Endothelial cell of umbilical vein (primary cell): Measurements from ENCODE around the gene HLA-DMA. TPM values are rescaled to one million over a fixed set of nuclear protein-coding genes. Genes with fewer than 3 reads are reported as not detected.
A peak's percentile ranks its signal among the peaks of the same experiment; 100 is the strongest.

Source experiments
- BruUV-seq: library from RNA; stranded (reverse); fragments of 400-500 nt; replicated peaks from 2 replicates; lab custom pipeline; 2021; lab: Mats Ljungman, UMichigan
- CTCF ChIA-PET: fragments of 300-600, 350-600 bp; sonication (Branson Sonifier 250); formaldehyde crosslinking; loops from one replicate; lab custom pipeline; 2021; ENCODE audit warnings: antibody characterized with exemption, inconsistent platforms; lab: Charles Lee
- POLR2A ChIA-PET: fragments of 300-600, 350-600 bp; sonication (Branson Sonifier 250); formaldehyde crosslinking; loops from one replicate; lab custom pipeline; 2021; ENCODE audit warnings: antibody characterized with exemption, inconsistent platforms; lab: Charles Lee
- DNase-seq: peaks from one replicate; pipeline ENCODE4 v3.0.0-alpha.2; 2011; ENCODE audit warnings: low read depth, low spot score
- FAIRE-seq: peaks from 2 replicates; lab custom pipeline; 2011; peaks lifted over from hg19 to GRCh38; lab: Jason Lieb, UNC
- H2AFZ ChIP-seq: 2 replicates; pipeline ENCODE4 v1.6.0; 2012; ENCODE audit warnings: low read depth, low read length, control low read depth, inconsistent platforms
- H3K27ac ChIP-seq: 2 replicates; pipeline ENCODE4 v1.5.1; 2011; ENCODE audit warnings: low read depth, mild to moderate bottlenecking, control low read depth, low read length, moderate library complexity; ENCODE audit not compliant: insufficient read depth
- H3K27me3 ChIP-seq, 2 experiments: 2 replicates each; pipeline versions ENCODE4 v1.6.0 to v1.6.1; 2011; ENCODE audit warnings: low read length in 2 of 2, mixed read lengths in 1 of 2; ENCODE audit not compliant: control insufficient read depth in 2 of 2, insufficient read depth in 2 of 2
- H3K36me3 ChIP-seq, 2 experiments: 2 replicates in 1 of 2; 3 replicates in 1 of 2; pipeline ENCODE4 v1.5.1; 2011; ENCODE audit warnings: low read length in 2 of 2, mild to moderate bottlenecking in 1 of 2, moderate library complexity in 1 of 2; ENCODE audit not compliant: control insufficient read depth in 2 of 2, insufficient read depth in 2 of 2; ENCODE audit errors: extremely low read depth in 1 of 2
- H3K4me1 ChIP-seq: 3 replicates; pipeline ENCODE4 v1.5.1; 2011; ENCODE audit warnings: mild to moderate bottlenecking, low read length; ENCODE audit not compliant: control insufficient read depth, insufficient read depth; ENCODE audit errors: extremely low read depth
- H3K4me2 ChIP-seq: 2 replicates; pipeline ENCODE4 v1.6.1; 2011; ENCODE audit warnings: low read length, control low read depth, mixed read lengths; ENCODE audit not compliant: insufficient read depth
- H3K4me3 ChIP-seq, 3 experiments: fragments of 200-600 bp in 1 of 3; sonication (generic), shearing (Covaris generic) in 1 of 3; replicated peaks in 1 of 3; 2 replicates each; pipeline ENCODE4 v1.5.1; 2011 to 2016; ENCODE audit warnings: control low read depth in 3 of 3, low read length in 3 of 3, mild to moderate bottlenecking in 2 of 3, inconsistent platforms in 1 of 3, low read depth in 1 of 3, moderate library complexity in 1 of 3; ENCODE audit not compliant: insufficient read depth in 1 of 3
- H3K79me2 ChIP-seq: 2 replicates; pipeline ENCODE4 v1.6.0; 2012; ENCODE audit warnings: low read length, inconsistent platforms; ENCODE audit not compliant: control insufficient read depth, insufficient read depth
- H3K9ac ChIP-seq: replicated peaks from 2 replicates; pipeline ENCODE3; 2011; ENCODE audit warnings: low read length, control low read depth; ENCODE audit not compliant: insufficient read depth; ENCODE audit errors: extremely low read depth
- H3K9me1 ChIP-seq: replicated peaks from 3 replicates; pipeline ENCODE4 v1.6.0; 2011; ENCODE audit warnings: mild to moderate bottlenecking, low read length; ENCODE audit not compliant: control insufficient read depth, insufficient read depth; ENCODE audit errors: extremely low read depth
- H3K9me3 ChIP-seq: replicated peaks from 2 replicates; pipeline ENCODE4 v1.5.1; 2012; ENCODE audit warnings: low read length, inconsistent platforms; ENCODE audit not compliant: control insufficient read depth, insufficient read depth
- H4K20me1 ChIP-seq: replicated peaks from 2 replicates; pipeline ENCODE3; 2011; ENCODE audit warnings: mild to moderate bottlenecking, low read length; ENCODE audit not compliant: control insufficient read depth, insufficient read depth; ENCODE audit errors: extremely low read depth
- EZH2 ChIP-seq: IDR thresholded peaks from 2 replicates; pipeline ENCODE4 v1.6.1; 2012; ENCODE audit warnings: borderline replicate concordance, low read depth, mild to moderate bottlenecking, moderate library complexity, low read length, inconsistent platforms; ENCODE audit not compliant: severe bottlenecking
- FOS ChIP-seq: IDR thresholded peaks from 2 replicates; pipeline ENCODE4 v1.6.1; 2011; ENCODE audit warnings: mild to moderate bottlenecking, low read length, moderate library complexity, borderline replicate concordance; ENCODE audit not compliant: insufficient read depth
- GATA2 ChIP-seq: IDR thresholded peaks from 2 replicates; pipeline ENCODE4 v1.7.0; 2011; ENCODE audit warnings: low read depth, mild to moderate bottlenecking, moderate library complexity, mixed read lengths, low read length; ENCODE audit not compliant: insufficient read length, insufficient read depth
- JUN ChIP-seq: IDR thresholded peaks from 2 replicates; pipeline ENCODE4 v1.6.1; 2011; ENCODE audit warnings: borderline replicate concordance, low read depth; ENCODE audit not compliant: insufficient read length, insufficient read depth
- MYC ChIP-seq: IDR thresholded peaks from one replicate; pipeline ENCODE4 v1.6.1; 2011; ENCODE audit warnings: mild to moderate bottlenecking, low read depth, low read length
- POLR2A ChIP-seq: IDR thresholded peaks from 2 replicates; pipeline ENCODE4 v1.6.1; 2012; ENCODE audit warnings: low read depth, mild to moderate bottlenecking, control low read depth, low read length
- POLR2AphosphoS5 ChIP-seq: IDR thresholded peaks from 2 replicates; pipeline ENCODE4 v1.6.1; 2012; ENCODE audit warnings: low read depth, mild to moderate bottlenecking, control low read depth, low read length, moderate library complexity; ENCODE audit not compliant: insufficient read depth
- dilution Hi-C: fragments of 300-500 bp; cut with MboI; formaldehyde crosslinking; loops from one replicate; pipeline ENCODE4 v1.15.0; 2019; ENCODE audit warnings: low sequenced_read_pairs; ENCODE audit not compliant: extremely low pct_ligation_motif_present
- intact Hi-C: fragments of 100-400 bp; cut with micrococcal nuclease; formaldehyde crosslinking; loops from one replicate; pipeline ENCODE4 v1.10.0; 2022
- polyA plus RNA-seq, 4 experiments: library from polyadenylated mRNA; depleted of rRNA in 3 of 4; stranded (reverse) in 3 of 4; unstranded in 1 of 4; fragments of >200 nt; gene quantifications; 2 replicates each; pipeline versions ENCODE4 v1.2.1 to v1.2.3, GENCODE V29; 2011 to 2012; ENCODE audit warnings: missing spikeins in 1 of 4
- total RNA-seq: library from RNA; stranded (reverse); gene quantifications from 2 replicates; pipeline ENCODE4 v1.2.3, GENCODE V29; 2021
- TF ChIP-seq, protein P1 (sequence below), 2 donors: IDR thresholded peaks; 1 replicate in 1 of 2; 2 replicates in 1 of 2; pipeline ENCODE4 v1.5.1; 2011; ENCODE audit warnings: low read length in 2 of 2, mild to moderate bottlenecking in 2 of 2, moderate library complexity in 2 of 2, control low read depth in 1 of 2, inconsistent platforms in 1 of 2, low read depth in 1 of 2; ENCODE audit not compliant: insufficient read depth in 1 of 2; ENCODE audit errors: extremely low read depth in 1 of 2

Gene HLA-DMA
- total and polyA plus RNA-seq, 2 donors (not counting 3 experiments of a cell fraction or from before 2014, with no cell fraction given): 1.2 to 7.7 TPM

DNA sequence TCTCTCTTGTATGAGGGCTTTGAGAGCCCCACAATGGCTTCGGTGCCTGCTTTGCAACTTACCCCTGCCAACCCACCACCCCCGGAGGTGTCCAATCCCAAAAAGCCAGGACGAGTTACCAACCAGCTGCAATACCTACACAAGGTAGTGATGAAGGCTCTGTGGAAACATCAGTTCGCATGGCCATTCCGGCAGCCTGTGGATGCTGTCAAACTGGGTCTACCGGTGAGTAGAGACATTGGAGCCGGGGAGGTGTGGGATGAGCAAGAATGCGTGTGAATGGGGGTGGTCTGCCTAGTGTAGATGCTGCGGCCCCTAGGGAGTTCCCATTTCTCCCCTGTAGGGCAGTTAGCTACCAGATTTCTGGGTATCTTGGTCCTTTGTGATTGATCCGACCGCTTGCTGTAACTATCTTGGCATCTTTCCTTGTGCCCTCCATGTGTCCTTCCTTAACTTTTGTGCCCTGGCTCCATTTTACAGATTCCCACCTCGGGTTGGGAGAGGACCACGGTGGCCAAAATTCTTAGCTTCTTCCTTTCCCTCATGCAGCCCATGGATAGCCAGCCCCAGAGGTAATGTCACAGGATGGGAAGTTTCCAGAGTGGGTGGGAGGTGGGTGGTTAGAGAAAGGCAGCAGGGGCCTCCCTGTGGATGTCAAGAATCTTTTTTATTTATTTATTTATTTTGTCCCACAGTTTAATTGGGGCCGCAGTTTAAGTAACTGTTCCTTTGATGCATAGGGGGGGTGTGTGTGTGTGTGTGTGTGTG is 21.8 kb upstream of the HLA-DMA start:
- H3K4me2 ChIP-seq: peak overlapping the region; percentile 69
- peaks cover 16% of the 10 kb centered on the region for H3K4me1 ChIP-seq
- intact Hi-C loops (loop anchor here (2.0 to 10.0 kb wide), 5 partner anchors 42 to 797 kb away; partner anchors contain the start of genes AGPAT1, CUTA, HSD17B8 and PHF1), dilution Hi-C loops (no loop called here)
- H3K27ac ChIP-seq: no peak overlapping the region
- CTCF ChIA-PET: interaction anchor here (1.0 to 13.7 kb wide), 7 partner anchors 10 to 273 kb away, joined by 3 to 187 read pairs (median 6); partner anchors contain the start of genes HLA-DMA and TAP2
- peaks cover 75% of the 10 kb centered on the region for H3K79me2 ChIP-seq
- POLR2A ChIA-PET: interaction anchor here (0.8 to 5.8 kb wide), 3 partner anchors 9 to 275 kb away, joined by 3 to 89 read pairs (median 35); no protein-coding TSS in a partner anchor
- peaks cover 43 to 47% of the 10 kb centered on the region in 2 experiments for H3K36me3 ChIP-seq
- H3K27me3 ChIP-seq: no peaks in the 10 kb centered on the region
- no peak overlapping the region for H2AFZ ChIP-seq
- TF ChIP-seq JUN: no peak
- peak; percentile 17 for TF ChIP-seq POLR2AphosphoS5
- DNase-seq: no peak
- no TSS peak for BruUV-seq
- H3K9me3 ChIP-seq: no peaks in the 10 kb centered on the region
- H3K4me3 ChIP-seq: peak overlapping the region; percentile 83 to 94 (median 91)
- H3K9me1 ChIP-seq: no peaks in the 10 kb centered on the region
- peak overlapping the region; percentile 15 for H3K9ac ChIP-seq
- peaks cover 27% of the 10 kb centered on the region for H4K20me1 ChIP-seq
- peak; percentile 69 for FAIRE-seq

DNA sequence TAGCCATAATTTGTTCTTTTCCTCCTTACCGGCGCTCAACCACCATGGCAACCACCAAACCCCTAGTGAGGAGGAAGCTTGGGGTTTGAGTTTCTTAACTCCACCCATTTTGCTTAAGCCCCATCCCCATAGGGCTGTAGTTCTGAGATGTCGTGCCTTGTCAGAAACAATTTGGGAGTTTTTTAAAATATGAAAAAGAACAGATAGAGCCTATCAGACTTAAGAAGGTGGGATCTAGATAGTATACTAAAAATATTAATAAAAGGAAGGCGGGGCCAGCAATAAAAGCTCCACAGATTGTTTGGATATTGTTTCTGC is 21.1 kb upstream of the HLA-DMA start:
- peak overlapping the region; percentile 72 for H3K9ac ChIP-seq
- BruUV-seq: TSS peak; percentile 4
- H3K4me3 ChIP-seq: peak overlapping the region; percentile 83 to 94 (median 91)
- dilution Hi-C loops (no loop called here), intact Hi-C loops (loop anchor here (2.0 to 10.0 kb wide), 5 partner anchors 41 to 797 kb away; partner anchors contain the start of genes AGPAT1, CUTA, HSD17B8 and PHF1)
- FAIRE-seq (peak; percentile 72), DNase-seq (peak; percentile 56)
- H3K27ac ChIP-seq: no peak overlapping the region
- peak overlapping the region; percentile 69 for H3K4me2 ChIP-seq
- H3K4me1 ChIP-seq: peaks cover 16% of the 10 kb centered on the region
- no peak for TF ChIP-seq GATA2
- TF ChIP-seq FOS: no peak
- TF ChIP-seq MYC: no peak
- TF ChIP-seq JUN: no peak
- no peak for TF ChIP-seq EZH2
- no peak for TF ChIP-seq POLR2A
- no peak for TF ChIP-seq POLR2AphosphoS5
- TF ChIP-seq, protein P1, sequence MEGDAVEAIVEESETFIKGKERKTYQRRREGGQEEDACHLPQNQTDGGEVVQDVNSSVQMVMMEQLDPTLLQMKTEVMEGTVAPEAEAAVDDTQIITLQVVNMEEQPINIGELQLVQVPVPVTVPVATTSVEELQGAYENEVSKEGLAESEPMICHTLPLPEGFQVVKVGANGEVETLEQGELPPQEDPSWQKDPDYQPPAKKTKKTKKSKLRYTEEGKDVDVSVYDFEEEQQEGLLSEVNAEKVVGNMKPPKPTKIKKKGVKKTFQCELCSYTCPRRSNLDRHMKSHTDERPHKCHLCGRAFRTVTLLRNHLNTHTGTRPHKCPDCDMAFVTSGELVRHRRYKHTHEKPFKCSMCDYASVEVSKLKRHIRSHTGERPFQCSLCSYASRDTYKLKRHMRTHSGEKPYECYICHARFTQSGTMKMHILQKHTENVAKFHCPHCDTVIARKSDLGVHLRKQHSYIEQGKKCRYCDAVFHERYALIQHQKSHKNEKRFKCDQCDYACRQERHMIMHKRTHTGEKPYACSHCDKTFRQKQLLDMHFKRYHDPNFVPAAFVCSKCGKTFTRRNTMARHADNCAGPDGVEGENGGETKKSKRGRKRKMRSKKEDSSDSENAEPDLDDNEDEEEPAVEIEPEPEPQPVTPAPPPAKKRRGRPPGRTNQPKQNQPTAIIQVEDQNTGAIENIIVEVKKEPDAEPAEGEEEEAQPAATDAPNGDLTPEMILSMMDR (IDR thresholded peaks at IDR 0.05; ENCODE audit: extremely low read depth in 1 of 2, insufficient read depth in 1 of 2, low read depth in 1 of 2, low read length in 2 of 2): no peak
- H3K79me2 ChIP-seq: peaks cover 74% of the 10 kb centered on the region
- no peaks in the 10 kb centered on the region for H3K27me3 ChIP-seq
- CTCF ChIA-PET: interaction anchor here (0.9 to 13.7 kb wide), 8 partner anchors 11 to 274 kb away, joined by 3 to 187 read pairs (median 4); partner anchors contain the start of genes HLA-DMA and TAP2
- no peak overlapping the region for H2AFZ ChIP-seq
- H3K9me3 ChIP-seq: no peaks in the 10 kb centered on the region
- H4K20me1 ChIP-seq: peaks cover 24% of the 10 kb centered on the region
- H3K36me3 ChIP-seq: peaks cover 37 to 41% of the 10 kb centered on the region in 2 experiments
- no peaks in the 10 kb centered on the region for H3K9me1 ChIP-seq
- POLR2A ChIA-PET: interaction anchor here (0.8 to 5.8 kb wide), 5 partner anchors 10 to 275 kb away, joined by 3 to 89 read pairs (median 29); partner anchors contain the start of gene HLA-DMB
